Peyer's patch (tissue), 4 donors: Measurements from ENCODE around the gene LMO4. TPM values are rescaled to one million over a fixed set of nuclear protein-coding genes. Genes with fewer than 3 reads are reported as not detected.

Experiments
- DNase-seq, 3 donors: peaks; one replicate each; pipeline ENCODE4 v3.0.0-alpha.2; 2017 to 2019
- H3K27ac ChIP-seq, 4 donors: fragments of 200-600 bp; sonication (generic); one replicate each; pipeline ENCODE4 v1.5.1; 2016 to 2019
- H3K27me3 ChIP-seq, 2 donors: fragments of 200-600 bp; sonication (generic); one replicate each; pipeline ENCODE4 v1.5.1; 2019
- H3K36me3 ChIP-seq, 3 donors: fragments of 200-600 bp; sonication (generic); one replicate each; pipeline ENCODE4 v1.5.1; 2016 to 2019
- H3K4me1 ChIP-seq, 4 donors: fragments of 200-600 bp; sonication (generic); one replicate each; pipeline ENCODE4 v1.5.1; 2016 to 2019
- H3K4me3 ChIP-seq, 4 donors: fragments of 200-600 bp; sonication (generic); 1 replicate in 3 of 4; 2 replicates in 1 of 4; pipeline ENCODE4 v1.5.1; 2016 to 2019; ENCODE audit warnings: mild to moderate bottlenecking in 1 of 4
- H3K9me3 ChIP-seq, 4 donors: fragments of 200-600 bp; sonication (generic); one replicate each; pipeline ENCODE4 v1.5.1; 2016 to 2019; ENCODE audit warnings: mild to moderate bottlenecking in 1 of 4
- POLR2A ChIP-seq, 2 donors: fragments of 450-650 bp; IDR thresholded peaks; one replicate each; pipeline ENCODE4 v1.5.1; 2017; ENCODE audit warnings: antibody characterized with exemption in 2 of 2, mild to moderate bottlenecking in 2 of 2, moderate library complexity in 2 of 2
- total RNA-seq, 4 donors: library from RNA; depleted of rRNA; stranded (reverse); fragments of >200 nt; gene quantifications; one replicate each; pipeline ENCODE4 v1.1.0, GENCODE V29; 2016
- TF ChIP-seq, protein P1 (sequence below), 6 experiments: fragments of 450-650 bp in 4 of 6; fragments of 200-600 bp in 2 of 6; sonication (generic) in 1 of 6; IDR thresholded peaks; one replicate each; pipeline ENCODE4 v1.5.1; 2017 to 2019; ENCODE audit warnings: antibody characterized with exemption in 6 of 6, mild to moderate bottlenecking in 3 of 6, moderate library complexity in 1 of 6

LMO4 gene
- total RNA-seq, 4 donors from 2014 or later: 39.1 to 59.9 (median 52.6) TPM

DNA sequence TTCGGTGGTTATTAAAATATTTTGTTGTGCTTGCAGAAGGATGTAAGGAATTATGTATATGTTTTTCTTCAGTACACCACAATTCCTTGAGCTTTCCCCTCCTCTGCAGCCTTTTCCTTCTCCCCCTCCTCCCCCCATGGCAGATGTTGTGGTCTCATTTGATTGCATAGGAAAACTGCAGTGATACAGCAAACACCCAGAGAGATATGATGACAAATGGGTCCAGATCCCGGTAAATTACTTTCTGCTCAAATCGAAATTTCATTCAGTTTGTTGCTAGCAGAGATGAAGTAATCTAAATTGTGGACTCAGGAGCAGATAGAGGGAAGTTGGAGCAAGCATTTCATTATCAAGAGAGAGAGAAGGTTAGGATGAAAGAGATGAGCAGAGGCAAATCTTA, 9.9 kb downstream of the LMO4 start:
- peaks cover 0 to 42% (median 12%) of the 10 kb centered on the region in 4 donors for H3K4me1 ChIP-seq
- no peak overlapping the region for H3K27ac ChIP-seq
- no peaks in the 10 kb centered on the region for H3K9me3 ChIP-seq
- TF ChIP-seq, protein P1, sequence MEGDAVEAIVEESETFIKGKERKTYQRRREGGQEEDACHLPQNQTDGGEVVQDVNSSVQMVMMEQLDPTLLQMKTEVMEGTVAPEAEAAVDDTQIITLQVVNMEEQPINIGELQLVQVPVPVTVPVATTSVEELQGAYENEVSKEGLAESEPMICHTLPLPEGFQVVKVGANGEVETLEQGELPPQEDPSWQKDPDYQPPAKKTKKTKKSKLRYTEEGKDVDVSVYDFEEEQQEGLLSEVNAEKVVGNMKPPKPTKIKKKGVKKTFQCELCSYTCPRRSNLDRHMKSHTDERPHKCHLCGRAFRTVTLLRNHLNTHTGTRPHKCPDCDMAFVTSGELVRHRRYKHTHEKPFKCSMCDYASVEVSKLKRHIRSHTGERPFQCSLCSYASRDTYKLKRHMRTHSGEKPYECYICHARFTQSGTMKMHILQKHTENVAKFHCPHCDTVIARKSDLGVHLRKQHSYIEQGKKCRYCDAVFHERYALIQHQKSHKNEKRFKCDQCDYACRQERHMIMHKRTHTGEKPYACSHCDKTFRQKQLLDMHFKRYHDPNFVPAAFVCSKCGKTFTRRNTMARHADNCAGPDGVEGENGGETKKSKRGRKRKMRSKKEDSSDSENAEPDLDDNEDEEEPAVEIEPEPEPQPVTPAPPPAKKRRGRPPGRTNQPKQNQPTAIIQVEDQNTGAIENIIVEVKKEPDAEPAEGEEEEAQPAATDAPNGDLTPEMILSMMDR (IDR thresholded peaks at IDR 0.05): no peak
- no peak for TF ChIP-seq POLR2A (IDR thresholded peaks at IDR 0.05)
- peaks cover 0 to 44% (median 0%) of the 10 kb centered on the region in 3 donors for H3K36me3 ChIP-seq
- DNase-seq: no peak
- H3K27me3 ChIP-seq: no peaks in the 10 kb centered on the region
- no peak overlapping the region for H3K4me3 ChIP-seq

DNA sequence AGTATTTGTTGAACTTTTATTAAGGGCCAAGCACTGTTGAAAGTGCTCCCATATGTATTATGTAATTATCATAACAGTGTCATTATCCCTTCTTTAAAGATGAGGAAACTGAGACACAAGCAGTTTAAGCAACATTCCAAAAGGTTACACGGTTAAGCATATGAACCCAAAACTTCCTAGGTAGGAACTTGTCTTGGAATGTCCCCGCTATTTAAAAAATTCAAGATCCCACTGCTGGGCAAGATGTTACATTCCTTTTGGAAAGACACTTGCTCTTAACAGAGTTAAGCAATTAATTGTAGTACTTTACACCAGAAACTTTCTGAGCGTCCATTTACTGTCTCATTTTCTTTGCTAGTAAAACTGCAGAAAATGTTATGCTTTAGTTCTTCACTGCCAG, 15.6 kb downstream of the LMO4 start:
- Histone ChIP-seq H3K9me3 (no peaks in the 10 kb centered on the region), H3K36me3 (peaks cover 0 to 57% (median 0%) of the 10 kb centered on the region in 3 donors), H3K27me3 (no peaks in the 10 kb centered on the region), H3K4me3 (no peak overlapping the region), H3K4me1 (peaks cover 0 to 25% (median 0%) of the 10 kb centered on the region in 4 donors), H3K27ac (no peak overlapping the region)
- no peak for DNase-seq
- TF ChIP-seq, protein P1 (IDR thresholded peaks at IDR 0.05): no peak
- TF ChIP-seq POLR2A (IDR thresholded peaks at IDR 0.05): no peak

DNA sequence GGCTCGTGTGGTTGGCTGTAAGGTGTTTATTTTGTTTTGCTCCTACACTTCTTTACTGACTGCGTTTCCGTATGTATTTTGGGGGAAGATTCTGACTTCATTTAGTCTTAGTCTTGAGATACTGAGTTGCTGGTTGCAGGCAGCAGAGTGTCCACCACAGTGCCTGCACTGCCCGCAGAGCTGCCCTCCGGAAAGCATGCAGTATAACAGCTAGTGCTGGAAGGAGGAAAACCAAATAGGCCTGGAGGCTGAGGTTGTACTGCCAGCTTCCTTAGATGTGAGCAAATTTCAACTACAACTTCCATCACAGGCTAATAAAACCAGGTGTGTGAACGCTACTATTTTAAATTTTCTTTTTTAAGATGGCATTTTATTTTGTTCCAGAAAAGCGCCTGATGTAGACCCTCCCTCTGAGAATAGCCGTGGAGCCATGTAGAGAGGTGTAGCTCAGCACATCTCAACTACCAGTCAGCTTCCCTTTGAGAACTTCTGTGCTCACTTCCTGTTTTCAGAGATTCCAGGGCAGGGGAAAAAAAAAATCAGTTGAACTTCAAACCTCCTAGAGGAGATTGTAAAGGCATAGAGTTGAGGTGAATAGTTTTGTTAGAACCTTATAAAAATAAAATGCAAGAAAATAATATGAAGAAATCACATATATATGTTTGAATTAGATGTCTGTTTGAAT, 17.6 kb downstream of the LMO4 start:
- no peak for TF ChIP-seq POLR2A (IDR thresholded peaks at IDR 0.05)
- TF ChIP-seq, protein P1 (IDR thresholded peaks at IDR 0.05): no peak
- Histone ChIP-seq H3K27me3 (no peaks in the 10 kb centered on the region), H3K4me3 (no peak overlapping the region), H3K36me3 (peaks cover 0 to 36% (median 0%) of the 10 kb centered on the region in 3 donors), H3K9me3 (no peaks in the 10 kb centered on the region), H3K4me1 (peaks cover 0 to 25% (median 0%) of the 10 kb centered on the region in 4 donors), H3K27ac (no peak overlapping the region)
- DNase-seq: no peak

DNA sequence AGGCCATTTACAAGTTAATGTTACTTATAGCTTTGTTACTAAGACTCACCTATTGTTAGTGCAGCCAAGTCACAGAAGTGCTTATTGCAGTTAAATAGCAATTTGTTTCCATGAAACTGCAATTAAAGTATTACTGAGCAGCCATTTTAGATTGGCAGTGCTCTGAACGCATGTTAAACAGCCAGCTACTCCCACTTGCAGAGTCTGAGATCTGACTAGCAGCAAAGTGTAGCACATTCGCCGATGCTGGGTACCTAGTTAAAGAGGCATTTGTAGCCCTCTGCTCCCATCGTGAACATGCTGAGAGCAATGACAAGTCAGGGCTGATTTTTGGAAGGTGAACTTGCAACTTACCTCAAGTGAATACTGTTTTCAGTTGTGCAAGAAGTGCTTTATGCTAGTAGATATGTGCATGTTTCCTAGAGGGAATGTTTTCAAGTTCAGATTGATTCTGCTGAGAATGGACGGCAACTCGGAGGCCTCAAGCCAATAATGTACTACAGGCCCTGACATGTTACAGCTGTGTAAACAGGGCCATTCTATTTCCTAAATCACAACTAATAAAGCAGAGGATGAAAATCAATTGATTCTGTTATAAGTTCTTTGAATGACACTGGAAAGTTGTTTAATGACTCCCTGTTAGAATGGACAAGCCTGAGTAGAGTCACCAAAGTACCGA, 19.8 kb downstream of the LMO4 start:
- H3K27ac ChIP-seq: peak overlapping the region in 1 of 4 donors; percentile 30
- DNase-seq: no peak
- H3K36me3 ChIP-seq: peaks cover 0 to 16% (median 0%) of the 10 kb centered on the region in 3 donors

DNA sequence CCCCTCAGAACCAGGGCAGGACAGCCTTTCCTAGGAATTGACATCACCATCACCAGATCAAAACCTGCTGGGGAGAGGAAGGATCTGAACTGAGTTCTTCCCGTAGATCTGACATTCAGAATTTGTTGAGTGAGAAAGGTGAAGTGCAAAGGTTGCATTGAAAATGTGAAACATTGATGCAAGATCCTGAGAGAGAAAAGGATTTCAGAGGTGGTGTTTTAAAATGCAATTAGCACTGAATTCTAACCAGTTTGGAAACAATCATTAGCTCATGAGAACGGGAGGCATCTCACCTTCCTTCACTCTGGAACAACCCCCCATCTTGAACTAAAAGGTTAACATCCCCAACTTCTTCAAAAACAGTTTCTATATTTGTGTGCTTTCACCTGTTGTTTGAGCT, 20.4 kb downstream of the LMO4 start:
- no peak for DNase-seq
- Histone ChIP-seq H3K36me3 (peaks cover 0 to 10% (median 0%) of the 10 kb centered on the region in 3 donors), H3K9me3 (no peaks in the 10 kb centered on the region)

More for the DNA sequence above, 19.8 kb downstream of the LMO4 start:
- no peak for TF ChIP-seq POLR2A (IDR thresholded peaks at IDR 0.05)
- TF ChIP-seq, protein P1 (IDR thresholded peaks at IDR 0.05): no peak
- no peaks in the 10 kb centered on the region for H3K9me3 ChIP-seq
- H3K4me3 ChIP-seq: no peak overlapping the region
- H3K27me3 ChIP-seq: no peaks in the 10 kb centered on the region
- H3K4me1 ChIP-seq: peaks cover 0 to 25% (median 0%) of the 10 kb centered on the region in 4 donors

More for the DNA sequence above, 20.4 kb downstream of the LMO4 start:
- Histone ChIP-seq H3K27ac (peak overlapping the region in 1 of 4 donors; percentile 30), H3K4me1 (peaks cover 0 to 25% (median 0%) of the 10 kb centered on the region in 4 donors), H3K4me3 (no peak overlapping the region), H3K27me3 (no peaks in the 10 kb centered on the region)
- TF ChIP-seq, protein P1 (IDR thresholded peaks at IDR 0.05): no peak
- TF ChIP-seq POLR2A (IDR thresholded peaks at IDR 0.05): no peak
